Activated T-helper 1 cell treated with anti-CD3 and anti-CD28 coated beads, Interleukin-12 subunit alpha, Interleukin-12 subunit beta, Interleukin-2, Interleukin-4 antibody, amounts not matched to agents 30 ng/mL and 10 ng/mL and 1 ng/mL, durations not matched to agents 14 hours and 24 hours and 36 hours (primary cell): ENCODE data around the gene RPL19. TPM values are rescaled to one million over a fixed set of nuclear protein-coding genes. Genes with fewer than 3 reads are reported as not detected.

ENCODE experiments used
- DNase-seq: peaks from one replicate; pipeline ENCODE4 v3.0.0; 2021; ENCODE audit warnings: low spot score
- H3K27ac Mint-ChIP-seq: one replicate; pipeline ENCODE4 v1.8.0; 2021; ENCODE audit warnings: mild to moderate bottlenecking, mixed read lengths
- H3K27me3 Mint-ChIP-seq: one replicate; pipeline ENCODE4 v1.8.0; 2022; ENCODE audit warnings: mild to moderate bottlenecking, moderate library complexity, mixed read lengths; ENCODE audit not compliant: insufficient read depth
- H3K36me3 Mint-ChIP-seq: one replicate; pipeline ENCODE4 v1.8.0; 2021; ENCODE audit warnings: low read depth, mixed read lengths
- H3K4me1 Mint-ChIP-seq: one replicate; pipeline ENCODE4 v1.8.0; 2021; ENCODE audit warnings: low read depth, mixed read lengths
- H3K4me3 Mint-ChIP-seq: one replicate; pipeline ENCODE4 v1.8.0; 2021; ENCODE audit warnings: mild to moderate bottlenecking, moderate library complexity, mixed read lengths
- H3K9me3 Mint-ChIP-seq: one replicate; pipeline ENCODE4 v1.8.0; 2021; ENCODE audit warnings: mixed read lengths
- intact Hi-C: fragments of 100-400 bp; cut with micrococcal nuclease; formaldehyde crosslinking; loops from one replicate; pipeline ENCODE4 v1.15.1; 2024
- total RNA-seq: library from RNA; stranded (reverse); gene quantifications from 2 replicates; pipeline ENCODE4 v1.2.3, GENCODE V29; 2022

Gene RPL19
- total RNA-seq: 2,114 and 2,133 TPM in 2 replicates

DNA sequence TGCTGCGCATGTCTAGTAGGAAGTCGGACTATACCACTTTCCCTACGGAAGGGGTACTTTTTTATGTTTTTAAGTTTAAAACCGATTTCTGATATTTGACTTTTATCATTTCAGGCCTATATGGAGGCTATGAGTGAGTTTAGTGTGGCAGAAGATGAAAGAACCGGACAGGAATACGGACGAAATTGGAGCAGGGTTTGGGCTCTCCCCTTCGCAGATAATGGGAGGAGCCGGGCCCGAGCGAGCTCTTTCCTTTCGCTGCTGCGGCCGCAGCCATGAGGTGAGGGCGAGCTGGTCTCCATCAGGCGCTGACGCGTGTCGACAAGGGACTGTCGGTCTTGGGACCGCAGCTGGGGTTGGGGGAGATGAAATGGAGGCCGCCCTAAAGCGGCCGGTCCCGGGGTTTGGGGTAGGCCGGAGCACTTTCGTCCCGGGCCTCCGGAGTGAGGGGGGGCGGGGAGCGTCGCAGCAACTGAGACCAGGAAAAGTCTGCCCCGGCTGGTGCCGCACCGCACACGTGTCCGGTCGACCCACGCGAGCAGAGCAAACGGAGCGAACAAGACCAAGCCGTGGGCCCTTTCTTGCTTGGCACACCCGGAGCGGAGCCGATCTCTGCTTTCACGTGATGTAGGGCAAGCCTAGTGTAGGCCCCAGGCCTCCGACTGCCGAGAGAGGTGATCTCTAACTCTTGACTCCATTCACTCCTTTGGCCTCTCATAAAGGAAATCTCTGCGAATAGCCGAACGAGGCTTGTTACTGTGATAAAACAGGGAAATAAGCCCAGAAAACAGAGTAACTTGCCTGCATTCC lies at the start of gene RPL19:
Gene RPL19 (plus strand): TSS at position 214 of the 810 bp plus-strand sequence. CDS start 62 bp downstream, at position 276.
- H3K4me1 Mint-ChIP-seq: peaks cover 47% of the 10 kb centered on the region
- H3K36me3 Mint-ChIP-seq: peaks cover 45% of the 10 kb centered on the region
- no peaks in the 10 kb centered on the region for H3K27me3 Mint-ChIP-seq
- no peaks in the 10 kb centered on the region for H3K9me3 Mint-ChIP-seq
- DNase-seq: peak; percentile 74
- peak within 1 kb of the TSS; percentile 98 for H3K27ac Mint-ChIP-seq
- peak within 1 kb of the TSS; percentile 93 for H3K4me3 Mint-ChIP-seq
- intact Hi-C loops: loop anchor here (1.0 to 10.0 kb wide), 3 partner anchors 46 to 425 kb away; partner anchors contain the start of genes PIP4K2B and PPP1R1B

DNA sequence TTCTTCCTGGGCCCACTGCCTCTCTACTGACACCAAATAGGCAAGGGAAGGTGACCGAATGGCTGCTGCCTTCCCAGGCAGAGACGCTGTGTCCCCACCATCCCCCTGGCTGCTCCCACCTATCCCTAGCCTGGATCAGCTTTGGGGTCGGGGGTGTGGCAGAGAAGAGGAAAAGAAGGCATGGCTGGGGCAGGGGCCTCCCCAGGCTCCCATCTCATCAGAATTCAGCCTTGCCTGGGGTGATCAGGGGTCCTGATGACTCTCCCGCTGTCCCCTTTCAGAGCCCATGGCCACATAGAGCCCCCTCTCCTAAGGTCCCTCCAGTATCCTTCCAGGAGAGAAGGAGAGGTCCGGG lies 49.3 kb upstream of the RPL19 start:
- no peak overlapping the region for H3K27ac Mint-ChIP-seq
- H3K4me3 Mint-ChIP-seq: peak overlapping the region; percentile 56
- intact Hi-C loops: loop anchor here (5.0 kb wide), 1 partner anchor 478 kb away; the partner anchor contains the start of gene EPOP
- H3K9me3 Mint-ChIP-seq: no peaks in the 10 kb centered on the region
- DNase-seq: no peak
- H3K27me3 Mint-ChIP-seq: peaks cover 53% of the 10 kb centered on the region
- no peaks in the 10 kb centered on the region for H3K36me3 Mint-ChIP-seq
- H3K4me1 Mint-ChIP-seq: peaks cover 29% of the 10 kb centered on the region

DNA sequence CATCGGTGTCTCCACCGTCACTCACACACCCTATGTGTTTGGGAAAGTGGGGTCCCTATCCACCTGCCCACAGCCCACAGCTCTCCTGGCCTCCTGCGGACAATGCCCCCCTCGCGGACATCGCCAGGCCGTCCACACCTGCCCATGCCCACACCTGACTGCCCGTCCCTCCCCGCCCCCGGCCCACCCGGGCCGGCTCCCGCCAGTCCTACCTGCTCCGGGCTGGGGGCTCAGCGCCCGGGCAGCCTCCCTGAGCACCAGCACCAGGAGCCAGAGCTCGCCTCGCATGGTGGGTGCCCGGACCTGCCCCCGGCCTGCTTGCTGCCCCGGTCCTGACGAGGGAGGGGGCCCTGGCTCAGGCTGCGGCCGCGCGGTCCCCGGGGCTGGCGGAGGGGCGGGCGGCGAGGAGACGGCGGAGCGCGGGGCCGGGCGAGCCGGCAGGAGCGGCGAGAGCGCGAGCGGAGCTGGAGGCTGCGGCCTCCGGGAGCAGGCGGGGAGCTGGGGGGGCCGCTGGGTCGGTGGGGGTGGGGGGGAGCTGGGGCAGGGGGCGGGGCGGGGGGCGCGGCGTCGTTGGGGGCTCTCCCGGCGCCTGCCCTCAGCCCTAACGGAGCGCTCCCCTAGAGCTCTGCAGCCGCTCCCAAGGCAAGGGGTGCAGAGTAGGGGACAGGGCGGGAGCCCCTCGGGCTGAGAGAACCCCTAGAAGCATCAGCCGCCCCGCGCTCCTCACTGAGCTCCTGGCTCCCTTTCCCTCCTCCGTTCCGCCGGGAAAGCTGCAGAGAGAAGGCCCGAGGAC lies 48.7 kb upstream of the RPL19 start, which contains the start of gene PLXDC1:
Gene PLXDC1 (minus strand): TSS at position 488 of the 793 bp plus-strand sequence. CDS start 200 bp downstream, at position 288.
- DNase-seq: no peak
- peaks cover 29% of the 10 kb centered on the region for H3K4me1 Mint-ChIP-seq

DNA sequence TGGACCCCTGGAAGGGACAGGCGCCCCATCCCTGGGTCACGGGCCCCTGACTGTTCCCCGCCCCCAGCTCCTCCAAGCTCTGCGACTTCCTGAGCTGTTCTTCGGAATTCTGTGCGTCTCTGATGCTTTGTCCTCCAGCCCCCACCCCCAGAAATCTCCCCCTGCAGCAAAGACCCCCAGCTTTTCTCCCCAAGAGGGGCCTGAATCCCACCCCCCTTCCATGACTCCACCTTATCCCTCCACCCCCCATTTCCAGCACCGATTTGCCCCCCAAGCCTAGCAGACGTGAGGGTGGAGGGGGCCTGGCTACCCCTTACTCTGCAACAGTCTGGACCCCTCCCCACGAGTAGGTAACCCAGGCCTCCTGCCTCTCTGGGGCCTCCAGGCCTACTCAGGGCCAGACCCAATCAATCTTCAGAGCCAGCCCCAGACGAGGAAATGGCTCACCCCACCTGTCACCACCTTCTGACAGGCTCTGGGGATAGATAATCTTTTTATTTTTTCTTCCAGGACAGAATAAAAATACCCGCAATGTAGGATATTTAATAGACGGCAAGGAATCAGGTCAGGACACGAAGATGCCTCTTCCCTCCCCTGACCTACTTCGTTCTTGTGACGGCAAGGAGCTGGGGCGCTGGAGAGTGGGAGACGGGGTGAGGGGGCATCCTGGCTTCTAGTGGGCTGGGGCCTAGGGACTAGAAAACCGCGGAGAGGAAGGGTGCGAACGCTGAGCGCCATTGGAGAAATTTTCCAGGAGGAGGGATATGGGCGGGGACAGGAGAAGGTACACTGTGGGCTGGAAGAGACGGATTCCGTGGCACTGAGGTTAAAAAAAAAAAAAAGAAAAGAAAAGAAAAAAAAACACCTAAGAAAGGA lies 47.9 kb upstream of the RPL19 start:
- intact Hi-C loops: loop anchor here (2.0 to 5.0 kb wide), 3 partner anchors 45 to 480 kb away; partner anchors contain the start of genes CACNB1 and EPOP
- peak overlapping the region; percentile 98 for H3K4me3 Mint-ChIP-seq
- no peak for DNase-seq
- no peaks in the 10 kb centered on the region for H3K36me3 Mint-ChIP-seq
- peaks cover 29% of the 10 kb centered on the region for H3K4me1 Mint-ChIP-seq
- no peaks in the 10 kb centered on the region for H3K9me3 Mint-ChIP-seq
- peak overlapping the region; percentile 30 for H3K27ac Mint-ChIP-seq
- peaks cover 53% of the 10 kb centered on the region for H3K27me3 Mint-ChIP-seq

More for the DNA sequence above, 48.7 kb upstream of the RPL19 start, which contains the start of gene PLXDC1:
- intact Hi-C loops: loop anchor here (5.0 kb wide), 1 partner anchor 479 kb away; the partner anchor contains the start of gene EPOP
- H3K4me3 Mint-ChIP-seq: peak within 1 kb of the TSS; percentile 98
- H3K27ac Mint-ChIP-seq: peak within 1 kb of the TSS; percentile 30
- H3K9me3 Mint-ChIP-seq: no peaks in the 10 kb centered on the region
- H3K27me3 Mint-ChIP-seq: peaks cover 53% of the 10 kb centered on the region
- no peaks in the 10 kb centered on the region for H3K36me3 Mint-ChIP-seq

DNA sequence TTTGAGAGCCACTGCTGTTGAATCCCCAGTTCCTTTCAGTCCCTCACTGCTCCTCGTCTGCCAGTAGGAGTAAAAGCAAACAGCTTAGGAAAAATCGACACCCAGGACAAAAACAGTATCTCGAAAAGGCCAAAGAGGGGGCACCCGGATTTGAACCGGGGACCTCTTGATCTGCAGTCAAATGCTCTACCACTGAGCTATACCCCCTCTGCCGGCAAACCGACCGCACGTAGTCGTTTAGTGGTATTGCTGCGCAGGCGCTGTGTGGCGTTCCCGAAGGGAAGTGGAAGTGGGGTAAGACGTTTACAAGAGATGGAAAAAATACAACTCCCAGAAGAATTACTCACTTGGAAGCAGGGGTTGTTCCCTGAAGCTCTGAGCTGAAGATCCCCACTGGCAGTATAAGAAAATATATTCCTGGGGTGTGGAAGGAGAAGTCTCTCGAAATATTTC lies 46.5 kb upstream of the RPL19 start:
- Mint-ChIP-seq H3K36me3 (no peaks in the 10 kb centered on the region), H3K9me3 (no peaks in the 10 kb centered on the region), H3K4me3 (peak overlapping the region; percentile 98), H3K4me1 (peaks cover 29% of the 10 kb centered on the region), H3K27me3 (peaks cover 45% of the 10 kb centered on the region), H3K27ac (peak overlapping the region; percentile 98)
- intact Hi-C loops: loop anchor here (1.0 to 5.0 kb wide), 13 partner anchors 11 to 481 kb away; partner anchors contain the start of genes CACNB1, EPOP, PSMB3 and RPL19
- peak; percentile 88 for DNase-seq

DNA sequence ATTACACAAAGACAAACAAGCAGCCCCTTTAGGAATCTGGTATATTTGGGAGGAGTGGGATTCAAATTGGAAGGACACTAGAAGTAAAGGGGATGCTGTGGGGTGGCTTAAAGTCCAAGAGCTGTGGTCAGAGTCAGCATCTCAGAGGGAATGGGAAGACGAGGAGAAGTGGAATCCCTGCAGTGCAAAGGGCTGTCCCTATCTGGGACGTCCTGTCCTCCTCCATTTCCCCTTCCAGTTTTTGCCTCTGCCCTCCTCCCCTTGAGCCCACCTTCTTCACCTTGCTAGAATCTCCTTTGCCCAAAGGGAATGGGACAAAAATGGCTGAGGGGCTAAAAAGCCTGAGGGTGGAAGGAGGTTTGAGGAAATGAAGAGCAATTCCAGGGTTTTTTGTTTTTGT lies 44.4 kb upstream of the RPL19 start:
- Mint-ChIP-seq H3K27ac (no peak overlapping the region), H3K4me3 (no peak overlapping the region), H3K4me1 (peaks cover 29% of the 10 kb centered on the region), H3K9me3 (no peaks in the 10 kb centered on the region), H3K36me3 (no peaks in the 10 kb centered on the region), H3K27me3 (peaks cover 28% of the 10 kb centered on the region)
- intact Hi-C loops: no loop called here
- DNase-seq: no peak

DNA sequence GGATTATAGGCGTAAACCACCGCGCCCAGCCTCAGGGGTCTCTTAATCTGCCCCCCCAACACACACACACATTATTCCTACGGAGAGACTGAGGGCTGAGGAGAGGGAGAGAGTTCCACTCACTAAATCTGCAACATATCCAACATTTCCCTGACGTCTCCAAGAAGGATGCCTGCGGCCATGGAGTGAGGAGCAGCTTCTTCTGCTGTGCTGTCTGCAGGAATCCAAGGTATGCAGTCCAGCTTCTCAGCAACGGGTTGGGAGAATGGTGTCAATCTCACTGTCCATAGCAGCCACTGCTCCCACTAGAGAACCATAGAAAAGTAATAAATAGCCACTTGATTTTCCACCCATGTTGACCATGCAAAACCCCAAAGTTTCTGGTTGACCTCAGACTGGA lies 43.6 kb upstream of the RPL19 start:
- no peak for DNase-seq
- H3K9me3 Mint-ChIP-seq: no peaks in the 10 kb centered on the region
- H3K27me3 Mint-ChIP-seq: peaks cover 24% of the 10 kb centered on the region
- H3K4me1 Mint-ChIP-seq: peaks cover 29% of the 10 kb centered on the region
- H3K4me3 Mint-ChIP-seq: no peak overlapping the region
- H3K27ac Mint-ChIP-seq: no peak overlapping the region
- no peaks in the 10 kb centered on the region for H3K36me3 Mint-ChIP-seq
- intact Hi-C loops: no loop called here

DNA sequence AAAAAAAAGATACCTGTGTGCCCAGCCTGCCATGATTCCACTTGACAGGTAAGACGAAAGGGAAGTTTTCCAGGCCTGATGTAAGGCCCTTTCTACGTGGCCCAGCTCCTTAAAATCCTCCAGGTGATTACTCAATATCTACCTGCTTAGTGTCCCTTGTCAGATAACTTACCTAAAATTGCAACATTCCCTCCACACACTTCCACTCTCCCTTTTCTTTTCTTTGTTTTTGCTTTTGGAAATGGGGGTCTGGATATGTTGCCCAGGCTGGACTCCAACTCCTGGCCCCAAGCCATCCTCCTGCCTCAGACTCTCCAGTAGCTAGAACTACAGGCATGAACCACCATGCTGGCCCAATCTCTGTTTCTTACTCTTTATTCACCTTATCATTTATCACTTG lies 41.5 kb upstream of the RPL19 start:
- no peaks in the 10 kb centered on the region for H3K36me3 Mint-ChIP-seq
- DNase-seq: no peak
- intact Hi-C loops: no loop called here
- H3K4me3 Mint-ChIP-seq: no peak overlapping the region
- peaks cover 11% of the 10 kb centered on the region for H3K27me3 Mint-ChIP-seq
- peaks cover 9% of the 10 kb centered on the region for H3K4me1 Mint-ChIP-seq
- H3K9me3 Mint-ChIP-seq: no peaks in the 10 kb centered on the region
- H3K27ac Mint-ChIP-seq: no peak overlapping the region

DNA sequence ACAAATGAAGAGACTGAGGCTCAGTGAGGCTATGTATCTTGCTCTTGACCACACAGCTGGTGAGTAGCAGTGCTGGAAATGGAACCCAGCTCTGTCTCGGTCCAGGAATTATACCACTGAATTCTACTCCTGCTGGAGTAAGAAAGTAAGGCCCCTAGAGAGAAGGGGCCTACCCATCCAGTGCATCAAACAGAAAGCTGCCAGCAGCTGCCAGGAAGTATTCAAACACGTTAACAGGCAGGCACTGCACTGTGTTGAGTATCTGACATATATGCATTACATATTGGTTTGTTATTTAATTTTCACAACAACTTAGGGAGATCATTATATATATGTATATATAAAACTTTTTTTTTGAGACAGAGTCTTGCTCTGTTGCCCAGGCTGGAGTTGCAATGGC lies 38.1 kb upstream of the RPL19 start:
- no peaks in the 10 kb centered on the region for H3K9me3 Mint-ChIP-seq
- H3K4me3 Mint-ChIP-seq: no peak overlapping the region
- H3K27me3 Mint-ChIP-seq: peaks cover 25% of the 10 kb centered on the region
- H3K4me1 Mint-ChIP-seq: peaks cover 20% of the 10 kb centered on the region
- H3K36me3 Mint-ChIP-seq: no peaks in the 10 kb centered on the region
- DNase-seq: no peak
- intact Hi-C loops: no loop called here
- no peak overlapping the region for H3K27ac Mint-ChIP-seq

DNA sequence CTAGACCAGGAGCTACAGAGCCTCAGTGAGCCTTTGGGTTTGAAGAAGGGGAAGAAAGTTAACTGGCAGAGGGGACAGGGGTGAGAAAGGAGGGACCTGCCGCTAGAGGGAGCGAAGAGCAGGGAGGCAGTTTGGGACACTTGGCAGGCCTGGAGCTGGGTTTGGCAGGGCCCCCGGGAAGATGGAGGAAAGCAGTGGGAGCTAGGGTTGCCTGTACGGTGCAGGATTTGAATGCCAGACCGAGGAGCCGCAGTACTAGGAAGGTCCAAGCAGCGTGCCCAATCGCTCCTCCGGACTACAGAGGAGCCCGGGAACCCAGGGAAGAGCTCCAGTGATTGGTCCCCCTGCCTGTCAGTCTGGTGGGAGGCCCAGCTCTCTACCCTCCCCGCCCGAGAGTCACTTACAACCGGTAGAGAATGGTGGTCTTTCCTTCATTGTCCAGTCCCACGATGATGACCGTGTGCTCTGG lies 35.4 kb upstream of the RPL19 start:
- Mint-ChIP-seq H3K36me3 (no peaks in the 10 kb centered on the region), H3K9me3 (no peaks in the 10 kb centered on the region), H3K27me3 (peaks cover 28% of the 10 kb centered on the region), H3K4me1 (peaks cover 29% of the 10 kb centered on the region), H3K27ac (peak overlapping the region; percentile 2), H3K4me3 (peak overlapping the region; percentile 80)
- intact Hi-C loops: loop anchor here (1.0 kb wide), 3 partner anchors 10 to 80 kb away; no protein-coding TSS in a partner anchor
- DNase-seq: peak; percentile 62

DNA sequence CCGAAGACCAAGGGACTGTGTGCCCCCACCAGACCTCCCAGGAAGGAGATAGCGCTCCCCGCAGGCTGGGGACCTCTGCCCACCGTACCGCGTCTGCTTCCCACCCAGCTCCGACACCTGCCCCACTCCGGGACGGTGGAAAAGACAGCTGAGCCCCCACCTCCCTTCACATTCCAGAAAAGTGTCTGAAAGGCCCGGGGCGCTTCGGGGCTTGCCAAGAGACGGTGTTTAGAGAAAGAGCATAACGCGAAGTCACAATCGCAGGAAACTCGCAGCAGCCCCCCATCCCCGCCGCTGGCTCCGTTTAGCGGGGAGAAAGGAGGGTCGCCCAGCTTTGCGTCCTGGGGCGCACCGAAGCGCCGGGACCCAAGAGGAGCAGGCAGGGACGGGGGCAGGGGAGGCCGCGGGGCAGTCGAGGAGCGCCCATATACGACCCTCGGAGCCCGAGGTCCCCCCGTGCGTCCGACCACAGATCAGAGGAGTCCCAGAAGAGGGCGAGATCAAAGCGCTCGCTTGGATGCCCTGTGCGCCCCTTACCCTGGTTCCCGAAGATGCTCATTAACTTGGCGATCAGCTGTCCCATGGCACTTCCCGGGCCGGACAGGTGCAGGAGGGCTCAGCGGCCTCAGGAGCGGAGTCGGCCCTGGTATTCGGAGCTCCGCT lies 34.8 kb upstream of the RPL19 start:
- Mint-ChIP-seq H3K9me3 (no peaks in the 10 kb centered on the region), H3K4me1 (peaks cover 29% of the 10 kb centered on the region), H3K27me3 (peaks cover 28% of the 10 kb centered on the region), H3K4me3 (peak overlapping the region; percentile 80), H3K27ac (no peak overlapping the region), H3K36me3 (no peaks in the 10 kb centered on the region)
- no peak for DNase-seq
- intact Hi-C loops: loop anchor here (1.0 kb wide), 1 partner anchor 10 kb away; no protein-coding TSS in a partner anchor
